ENCODE results near the gene SIRT2.
"Not testable (repeated sequence)": the region's sequence is repeated elsewhere in the genome, so short reads cannot be mapped to it uniquely, and the experiment has no call there.

The SIRT2 gene

DNA sequence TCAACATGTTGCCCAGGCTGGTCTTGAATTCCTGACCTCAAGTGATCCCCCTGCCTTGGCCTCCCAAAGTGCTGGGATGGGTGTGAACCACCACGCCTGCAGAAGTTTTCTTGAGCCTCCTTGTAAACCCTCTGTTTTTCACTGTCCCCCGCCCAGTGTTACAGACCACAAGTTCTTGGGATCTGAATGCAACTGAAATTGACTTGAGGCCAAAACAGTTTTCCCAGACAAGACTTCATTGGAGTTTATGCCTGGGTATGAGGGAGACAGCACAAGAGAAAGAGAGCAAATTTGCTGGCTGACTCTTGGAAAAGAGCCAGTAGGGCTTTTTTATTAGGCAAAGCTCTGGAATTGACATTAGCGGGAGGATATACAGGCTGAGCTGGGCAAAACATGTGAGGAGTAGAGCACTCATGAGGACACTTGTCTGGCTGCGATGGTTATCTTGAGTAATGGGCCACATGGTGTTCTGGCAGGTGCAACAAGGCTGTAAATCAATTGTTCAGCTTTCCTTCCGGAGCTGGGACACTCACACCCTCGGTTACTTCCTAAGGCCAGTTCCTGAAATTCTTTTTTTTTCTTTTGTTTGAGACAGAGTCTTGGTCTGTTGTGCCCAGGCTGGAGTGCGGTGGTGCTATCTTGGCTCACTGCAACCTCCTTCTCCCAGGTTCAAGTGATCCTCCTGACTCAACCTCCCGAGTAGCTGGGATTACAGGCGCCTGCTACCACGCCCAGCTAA is 36.9 kb downstream of the SIRT2 start:
- peak; percentile 61 to 79 for DNase-seq

DNA sequence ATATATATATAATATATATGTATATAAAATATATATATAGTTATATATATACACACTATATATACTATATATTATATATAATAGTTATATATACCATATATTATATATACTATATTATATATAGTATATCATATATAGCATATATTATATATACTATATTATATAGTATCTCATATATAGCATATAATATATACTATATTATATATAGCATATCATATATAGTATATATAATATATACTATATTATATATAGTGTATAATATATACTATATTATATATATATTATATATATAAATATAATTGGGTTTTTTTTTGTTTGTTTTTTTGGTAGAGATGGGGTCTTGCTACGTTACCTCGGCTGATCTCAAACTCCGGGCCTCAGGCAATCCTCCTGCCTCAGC is 38.0 kb downstream of the SIRT2 start:
- DNase-seq, result no peak

- not testable (repeated sequence) for DNase-seq
Measured at GRCh38 chr19:38859631-38860204, 39.7 kb downstream of the SIRT2 start.

DNA sequence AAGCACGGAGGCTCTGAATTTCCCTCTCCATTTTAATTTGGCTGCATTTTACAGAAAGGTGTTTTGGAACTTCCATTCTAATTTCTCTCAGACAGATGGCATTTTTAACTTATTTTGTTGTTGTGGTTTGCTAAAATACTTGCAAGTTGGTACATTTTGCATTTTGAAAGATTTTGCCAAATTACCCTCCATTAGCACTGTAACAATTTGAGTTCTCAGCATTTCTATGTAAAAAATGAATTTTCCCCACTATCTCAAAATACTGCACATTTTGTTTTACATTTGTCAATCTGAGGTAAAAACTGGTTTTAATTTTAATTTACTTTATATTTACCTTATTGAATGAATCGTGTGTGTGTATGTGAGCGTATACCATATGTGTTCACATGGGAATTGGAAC is 42.6 kb downstream of the SIRT2 start:
- no peak for DNase-seq

GRCh38 chr19:38855751-38856150 is 43.7 kb downstream of the SIRT2 start:
- not testable (repeated sequence) for DNase-seq

- DNase-seq, result not testable (repeated sequence)
Measured at GRCh38 chr19:38854961-38855360, 44.5 kb downstream of the SIRT2 start.

- DNase-seq, result no peak
Measured at GRCh38 chr19:38853214-38853613, 46.2 kb downstream of the SIRT2 start.

GRCh38 chr19:38852231-38853044 is 47.0 kb downstream of the SIRT2 start:
- DNase-seq, result peak in 1 of 2 experiments; percentile 56

DNA sequence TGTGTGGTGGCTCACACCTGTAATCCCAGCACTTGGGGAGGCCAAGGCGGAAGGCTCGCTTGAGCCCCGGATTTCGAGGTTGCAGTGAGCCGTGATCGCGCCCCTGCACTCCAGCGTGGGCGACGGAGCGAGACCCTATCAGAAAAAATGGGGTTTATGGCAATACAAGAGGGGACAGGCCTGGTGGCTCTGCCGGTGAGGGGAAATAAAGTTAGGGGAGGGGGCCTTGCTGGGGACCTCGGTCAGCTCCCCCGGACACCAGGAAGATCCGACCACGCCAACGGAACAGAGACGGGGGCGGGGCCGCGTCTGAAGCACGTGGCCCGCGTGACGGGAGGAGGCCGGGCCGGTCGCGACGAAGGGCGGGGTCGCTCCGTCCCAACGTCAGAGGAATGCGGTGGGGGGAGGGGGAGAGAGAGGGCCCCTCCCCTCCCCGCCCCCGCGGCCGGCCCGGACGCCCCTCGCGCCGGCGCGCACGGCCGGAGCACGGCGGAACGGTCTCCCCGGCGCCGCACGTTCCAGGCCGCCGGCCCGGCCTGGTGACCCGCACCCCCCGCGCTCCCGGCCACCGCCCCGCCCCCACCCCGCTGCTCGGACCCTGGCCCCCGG is 47.7 kb downstream of the SIRT2 start:
- DNase-seq, result peak; percentile 85 to 94

- DNase-seq, result peak in 1 of 2 experiments; percentile 59
Measured at GRCh38 chr19:38850976-38851621, 48.3 kb downstream of the SIRT2 start.

- no peak for DNase-seq
Measured at GRCh38 chr19:38850436-38850975, 48.9 kb downstream of the SIRT2 start.

- peak; percentile 100 for DNase-seq
Measured at GRCh38 chr19:38849860-38850435, 49.5 kb downstream of the SIRT2 start, which contains the start of gene HNRNPL. Gene HNRNPL, minus strand, starts transcription at chr19:38849986. Its CDS starts 20 bp downstream, at chr19:38849966.

DNA sequence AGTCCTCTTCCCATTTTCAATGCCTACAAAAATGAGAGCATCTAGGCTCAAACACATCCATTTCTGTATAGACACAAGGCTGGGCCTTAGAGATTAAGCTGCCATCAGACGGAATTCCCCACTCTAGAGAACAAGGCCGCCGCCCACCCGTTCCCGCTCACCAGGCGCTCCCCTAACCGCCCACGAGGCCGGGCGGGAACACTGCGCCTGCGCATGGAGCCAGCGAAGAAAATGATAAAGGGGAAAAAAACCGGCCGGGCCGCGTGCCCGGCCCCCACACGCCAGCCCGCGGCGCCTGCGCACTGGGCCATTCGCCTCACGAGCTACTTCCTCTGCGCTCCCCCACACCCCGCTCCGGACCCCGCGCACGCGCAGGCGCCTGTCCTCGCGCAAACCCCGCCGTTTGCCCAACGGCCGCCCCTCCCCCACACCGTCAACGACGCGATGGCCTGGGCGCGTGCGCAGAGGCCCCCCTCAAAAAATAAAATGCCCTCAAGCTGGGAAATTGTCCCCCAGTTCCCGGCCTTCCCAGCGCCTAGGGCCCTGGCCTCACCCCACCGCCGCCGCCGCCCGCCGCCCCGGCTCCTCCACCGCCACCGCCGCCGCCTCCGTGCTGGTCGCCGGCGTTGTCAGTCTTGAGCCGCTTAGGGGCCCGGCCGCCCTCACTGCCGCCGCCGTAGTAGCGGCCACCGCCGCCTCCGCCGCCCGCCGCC is 50.1 kb downstream of the SIRT2 start:
- DNase-seq, result peak; percentile 97 to 99

DNA sequence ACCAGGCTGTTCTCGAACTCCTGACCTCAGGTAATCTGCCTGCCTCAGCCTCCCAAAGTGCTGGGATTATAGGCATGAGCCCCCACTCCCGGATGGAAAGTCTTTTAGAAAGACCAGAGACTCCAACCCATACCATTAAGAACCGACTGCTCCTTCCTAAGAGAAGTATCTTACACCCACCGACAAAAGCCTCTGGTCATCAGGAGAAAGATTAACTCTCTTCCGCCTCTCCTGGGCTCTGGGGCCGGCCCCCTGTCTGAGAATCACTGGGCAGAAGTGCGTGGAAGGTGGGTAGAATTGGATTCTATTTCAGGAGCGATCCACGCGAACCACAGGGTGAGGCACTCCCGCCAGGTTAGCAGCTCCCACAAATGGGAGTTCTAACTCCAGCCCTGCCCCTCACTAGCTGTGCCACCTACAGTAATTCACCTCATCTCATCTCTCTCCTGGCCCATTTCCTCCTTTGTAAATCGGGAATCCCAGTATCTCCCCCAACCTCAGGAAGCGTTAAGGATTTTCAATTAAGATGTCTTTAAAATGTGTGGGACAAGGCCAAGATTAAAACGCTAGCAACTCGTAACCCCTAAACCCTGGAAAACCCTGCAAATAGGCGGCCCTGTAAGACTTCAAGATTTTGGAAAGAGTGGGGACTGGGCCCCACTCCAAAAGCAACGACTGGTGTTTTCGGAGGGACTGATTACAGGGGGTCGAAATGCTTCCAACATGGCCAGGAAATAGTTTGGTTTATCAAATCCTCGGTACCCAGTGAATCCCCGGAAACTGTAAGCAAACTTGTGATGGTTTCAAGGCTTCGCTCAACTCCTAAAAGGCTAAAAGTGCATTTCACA is 50.9 kb downstream of the SIRT2 start:
- DNase-seq, result no peak

- DNase-seq, result no peak
Measured at GRCh38 chr19:38846097-38846496, 53.3 kb downstream of the SIRT2 start.

DNA sequence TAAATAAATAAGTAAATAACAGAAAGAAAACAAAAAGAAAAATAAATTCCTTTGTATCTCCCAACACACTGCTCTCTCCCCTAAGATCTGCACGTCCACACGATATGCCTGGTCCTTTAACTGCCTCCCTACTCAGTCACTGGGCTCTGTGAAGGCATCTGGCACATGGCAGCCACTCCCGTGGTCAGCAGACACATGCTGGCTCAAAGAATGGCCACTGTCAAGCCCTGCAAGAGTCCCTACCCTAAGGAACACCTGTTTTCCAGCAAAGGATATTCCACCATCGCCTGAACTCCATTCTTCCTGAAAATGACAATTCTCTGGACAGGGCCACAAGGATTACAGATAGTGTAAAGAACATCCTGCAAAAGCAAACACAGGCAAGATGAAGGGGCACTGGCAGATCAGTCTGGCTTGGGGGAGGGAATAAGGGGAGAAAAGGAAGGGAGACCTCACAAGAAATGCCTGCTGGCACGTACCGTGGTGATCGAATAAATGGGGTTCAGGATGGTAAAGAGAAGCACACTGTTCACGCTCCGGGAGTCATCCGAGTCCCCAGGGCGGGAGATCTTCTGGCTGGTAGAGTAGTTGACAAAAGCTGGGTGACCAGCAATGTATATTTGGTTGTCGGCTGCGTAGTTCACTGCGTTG is 53.9 kb downstream of the SIRT2 start:
- no peak for DNase-seq

DNA sequence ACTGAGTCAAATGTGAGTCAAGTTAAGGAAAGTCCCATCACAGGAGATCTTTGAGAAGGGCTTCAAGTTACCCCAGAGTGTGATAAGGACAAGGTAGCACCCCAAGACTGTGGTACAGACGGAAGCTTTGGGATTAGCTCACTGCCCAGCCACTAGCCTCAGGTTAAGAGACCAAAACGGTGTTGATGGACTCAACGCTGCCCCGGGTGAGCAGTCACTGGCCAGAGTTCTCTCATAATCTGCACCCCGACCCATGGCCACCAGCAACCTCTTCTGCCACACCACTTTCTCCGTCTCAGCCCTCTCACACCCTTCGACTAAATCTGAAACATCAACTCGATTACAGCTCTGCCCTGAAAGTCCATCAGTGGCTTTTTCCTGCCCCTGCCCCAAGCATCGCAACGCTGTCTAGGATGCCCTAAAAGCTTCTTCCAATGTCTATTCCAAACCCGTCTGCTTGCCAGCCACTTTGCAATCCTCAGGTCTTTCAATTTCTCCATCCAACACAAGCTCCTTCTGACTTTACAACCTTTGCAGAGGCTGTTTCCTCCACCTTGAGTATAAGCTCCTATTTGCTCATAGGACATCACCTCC is 55.2 kb downstream of the SIRT2 start:
- DNase-seq, result no peak

GRCh38 chr19:38843175-38843758 is 56.2 kb downstream of the SIRT2 start:
- DNase-seq, result no peak

Measured in NCI-H446 (cell line).